Upper lobe of right lung (tissue), 1 donor: ENCODE data around the gene ARHGAP24. TPM values are rescaled to one million over a fixed set of nuclear protein-coding genes. Genes with fewer than 3 reads are reported as not detected.
A peak's percentile ranks its signal among the peaks of the same experiment; 100 is the strongest.
"Not testable (repeated sequence)": the region's sequence is repeated elsewhere in the genome, so short reads cannot be mapped to it uniquely, and the experiment has no call there.

Experiments
- ATAC-seq: fragments of 200-7000 bp; cut with Tn5 transposase; one replicate; pipeline ENCODE4 v1.9.1; 2020; ENCODE audit warnings: mild to moderate bottlenecking, moderate library complexity
- DNase-seq: peaks from one replicate; pipeline ENCODE4 v3.0.0-alpha.2; 2020
- H3K27ac ChIP-seq: fragments of 200-600 bp; one replicate; pipeline ENCODE4 v1.8.0; 2022
- H3K27me3 ChIP-seq: fragments of 200-600 bp; one replicate; pipeline ENCODE4 v1.8.0; 2022; ENCODE audit warnings: mild to moderate bottlenecking
- H3K36me3 ChIP-seq: fragments of 200-600 bp; one replicate; pipeline ENCODE4 v1.8.0; 2022
- H3K4me1 ChIP-seq: fragments of 200-600 bp; one replicate; pipeline ENCODE4 v1.8.0; 2022
- H3K4me3 ChIP-seq: fragments of 200-600 bp; one replicate; pipeline ENCODE4 v1.8.0; 2022; ENCODE audit warnings: mild to moderate bottlenecking
- H3K9me3 ChIP-seq: fragments of 200-600 bp; one replicate; pipeline ENCODE4 v1.8.0; 2022
- CTCF ChIP-seq: fragments of 200-600 bp; IDR thresholded peaks from one replicate; pipeline ENCODE4 v1.8.0; 2022; ENCODE audit warnings: antibody characterized with exemption
- intact Hi-C: fragments of 100-400 bp; cut with DNase I; formaldehyde crosslinking; loops from one replicate; pipeline ENCODE4 v1.11.0; 2022
- total RNA-seq: library from RNA; stranded (reverse); fragmentation: NEBNext Ultra II Directional; extraction: Animal tissue kit (Norgen Biotek cat#: 25700); gene quantifications from one replicate; pipeline ENCODE4 v1.2.1, GENCODE V29; 2021
- donor health status: DM: no; HTN: yes; CAD: no; lungs with severe emphysema.

Gene ARHGAP24
- total RNA-seq, 1 donor from 2014 or later, result 29.8 TPM

GRCh38 chr4:85514117-85514516 lies 39.2 kb downstream of the ARHGAP24 start:
- Histone ChIP-seq H3K4me3 (peak overlapping the region; percentile 32), H3K4me1 (no peaks in the 10 kb centered on the region), H3K27me3 (no peaks in the 10 kb centered on the region), H3K9me3 (no peaks in the 10 kb centered on the region), H3K27ac (peak overlapping the region; percentile 4), H3K36me3 (no peaks in the 10 kb centered on the region)
- no peak for TF ChIP-seq CTCF
- ATAC-seq (peak; percentile 38), DNase-seq (no peak)
- intact Hi-C loops, result no loop called here

- no peaks in the 10 kb centered on the region for H3K4me1 ChIP-seq
- H3K4me3 ChIP-seq, result peak overlapping the region; percentile 14
- no peak for TF ChIP-seq CTCF
- intact Hi-C loops, result no loop called here
- DNase-seq (no peak), ATAC-seq (no peak)
- no peaks in the 10 kb centered on the region for H3K27me3 ChIP-seq
- H3K27ac ChIP-seq, result peak overlapping the region; percentile 4
- H3K9me3 ChIP-seq, result no peaks in the 10 kb centered on the region
- H3K36me3 ChIP-seq, result no peaks in the 10 kb centered on the region
These were observed 39.8 kb downstream of the ARHGAP24 start for GRCh38 chr4:85514783-85515182.

GRCh38 chr4:85515701-85516100 lies 40.8 kb downstream of the ARHGAP24 start:
- no peak for ATAC-seq

GRCh38 chr4:85518526-85518925 lies 43.6 kb downstream of the ARHGAP24 start:
- intact Hi-C loops, result not testable (repeated sequence)

More at GRCh38 chr4:85515701-85516100, 40.8 kb downstream of the ARHGAP24 start:
- intact Hi-C loops, result no loop called here
- H3K27ac ChIP-seq, result no peak overlapping the region
- H3K36me3 ChIP-seq, result no peaks in the 10 kb centered on the region
- H3K4me3 ChIP-seq, result no peak overlapping the region
- DNase-seq, result no peak
- H3K27me3 ChIP-seq, result no peaks in the 10 kb centered on the region
- no peak for TF ChIP-seq CTCF
- H3K9me3 ChIP-seq, result no peaks in the 10 kb centered on the region
- H3K4me1 ChIP-seq, result no peaks in the 10 kb centered on the region

GRCh38 chr4:85520765-85521749 lies 46.1 kb downstream of the ARHGAP24 start:
- Histone ChIP-seq H3K27me3 (no peaks in the 10 kb centered on the region), H3K36me3 (no peaks in the 10 kb centered on the region), H3K9me3 (no peaks in the 10 kb centered on the region), H3K27ac (no peak overlapping the region), H3K4me3 (no peak overlapping the region), H3K4me1 (no peaks in the 10 kb centered on the region)
- ATAC-seq (no peak), DNase-seq (no peak)
- intact Hi-C loops, result no loop called here
- no peak for TF ChIP-seq CTCF

More at GRCh38 chr4:85518526-85518925, 43.6 kb downstream of the ARHGAP24 start:
- not testable (repeated sequence) for H3K27ac ChIP-seq, H3K9me3 ChIP-seq, H3K4me1 ChIP-seq, H3K36me3 ChIP-seq, H3K27me3 ChIP-seq, DNase-seq, H3K4me3 ChIP-seq, ATAC-seq

GRCh38 chr4:85522277-85522676 lies 47.3 kb downstream of the ARHGAP24 start:
- intact Hi-C loops, result no loop called here

More at GRCh38 chr4:85522277-85522676, 47.3 kb downstream of the ARHGAP24 start:
- H3K4me3 ChIP-seq, result no peak overlapping the region
- no peaks in the 10 kb centered on the region for H3K4me1 ChIP-seq
- ATAC-seq (no peak), DNase-seq (no peak)
- H3K27me3 ChIP-seq, result no peaks in the 10 kb centered on the region
- no peak for TF ChIP-seq CTCF
- H3K36me3 ChIP-seq, result no peaks in the 10 kb centered on the region
- no peak overlapping the region for H3K27ac ChIP-seq
- no peaks in the 10 kb centered on the region for H3K9me3 ChIP-seq
